NCI-H526 (cell line): Measurements from ENCODE around the gene EHD3.

Experiments
- DNase-seq, 2 experiments: peaks; one replicate each; lab custom pipeline; 2025; lab: John Stamatoyannopoulos, UW

EHD3 gene

DNA sequence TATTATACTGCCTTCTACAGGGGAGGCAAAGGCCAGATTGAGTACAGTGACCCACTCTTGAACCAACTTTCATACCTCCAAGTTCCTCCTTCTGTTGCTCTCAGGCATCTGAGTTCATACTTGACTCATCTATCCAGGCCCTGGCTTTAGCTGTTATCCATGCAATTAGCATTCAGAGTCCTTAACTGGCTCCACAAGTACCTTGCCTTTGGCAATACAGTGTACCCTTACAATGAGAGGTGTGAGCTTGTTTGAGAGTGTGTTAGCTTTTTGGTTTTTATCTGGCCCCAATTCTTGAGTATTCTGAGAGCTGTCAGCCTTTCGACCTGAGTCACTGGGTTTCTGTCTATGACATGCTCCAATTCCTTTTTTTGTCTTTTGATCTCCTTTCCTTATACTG, 60.2 kb downstream of the EHD3 start:
- no peak for DNase-seq

DNA sequence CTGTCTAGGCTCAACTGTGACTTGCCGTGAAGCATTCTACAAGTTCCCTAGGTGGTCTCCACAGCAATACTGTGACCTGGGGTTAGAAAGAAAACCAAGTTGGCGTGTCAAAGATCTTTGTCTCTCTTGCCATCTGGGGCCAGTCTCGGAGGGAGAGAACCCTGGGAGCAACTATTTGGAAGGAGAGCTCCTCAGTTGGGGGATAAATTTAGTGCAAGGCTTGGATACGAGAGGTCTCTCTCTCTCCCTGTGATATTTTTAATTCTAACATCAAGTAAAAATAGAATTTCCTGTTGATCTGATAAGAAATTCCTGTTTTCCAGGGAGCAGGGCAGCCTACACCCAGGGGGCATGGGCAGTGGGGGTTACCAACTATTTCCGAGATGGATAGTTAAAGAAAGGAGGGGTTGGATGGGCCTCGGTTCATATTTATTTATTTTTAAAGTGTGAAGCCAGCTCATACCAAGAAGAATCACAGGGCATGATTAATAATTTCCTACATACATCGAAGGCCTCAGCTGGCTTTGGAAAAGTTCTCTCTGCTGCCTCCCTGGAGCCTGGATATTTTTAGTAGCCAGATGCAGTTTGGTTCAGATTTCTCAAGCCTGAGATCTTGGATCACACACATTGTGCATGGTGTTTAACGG, 62.8 kb downstream of the EHD3 start:
- DNase-seq, result no peak

DNA sequence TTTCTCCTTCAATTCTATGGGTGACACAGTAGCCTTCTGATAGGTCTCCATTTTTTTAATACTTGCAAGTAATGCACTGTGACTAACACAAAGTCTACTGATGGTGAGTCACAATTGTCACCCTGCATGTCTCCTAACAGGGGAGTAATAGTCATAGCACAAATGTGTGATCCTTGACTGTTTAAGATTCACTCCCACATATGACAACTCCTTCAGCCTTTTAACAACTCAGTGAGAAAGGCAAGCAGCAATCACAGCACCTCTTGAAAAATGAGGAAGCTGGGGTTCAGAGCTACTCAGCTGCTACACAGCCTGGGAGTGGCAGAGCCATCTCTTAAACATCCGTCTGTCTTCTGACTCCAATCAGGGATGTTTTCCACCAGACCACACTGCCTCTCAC, 63.8 kb downstream of the EHD3 start:
- DNase-seq, result no peak

DNA sequence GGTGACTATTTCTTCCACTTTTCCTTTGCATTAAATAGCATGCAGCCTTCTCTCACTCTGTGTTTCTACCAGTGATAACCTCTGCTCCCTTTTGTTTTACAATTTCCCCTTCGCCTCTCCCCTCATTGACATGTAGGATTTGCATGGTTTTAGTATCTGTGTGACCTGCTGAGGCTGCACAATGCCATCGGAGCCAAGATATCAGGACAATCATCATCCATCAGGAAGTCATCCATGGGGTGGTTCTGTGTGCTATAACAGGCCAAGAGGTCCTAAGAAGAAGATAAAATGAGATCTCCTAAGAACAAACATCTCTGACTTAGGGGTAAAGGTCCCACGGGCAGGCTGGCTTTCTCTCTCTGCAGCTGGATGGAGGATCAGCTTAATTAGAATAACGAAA, 65.6 kb downstream of the EHD3 start:
- peak in 1 of 2 experiments; percentile 35 for DNase-seq

DNA sequence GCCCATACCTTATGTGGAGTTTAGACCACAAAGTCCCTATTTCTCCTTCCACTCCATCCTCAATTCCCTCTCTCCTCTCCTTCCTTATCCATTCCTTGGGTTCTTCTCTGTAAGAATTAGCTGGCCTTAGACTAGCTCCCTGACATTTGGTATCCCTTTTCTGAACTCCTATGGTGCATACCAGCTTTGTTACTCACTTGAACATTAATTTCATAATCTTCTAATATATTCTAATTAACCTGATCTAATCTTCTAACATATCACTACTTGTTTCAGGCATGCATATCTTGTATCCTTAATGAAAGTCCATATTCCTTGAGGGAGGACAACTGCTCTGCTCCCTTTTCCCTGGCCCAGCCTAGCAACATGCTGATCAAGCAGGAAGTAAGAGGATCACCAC, 66.4 kb downstream of the EHD3 start:
- DNase-seq, result no peak

DNA sequence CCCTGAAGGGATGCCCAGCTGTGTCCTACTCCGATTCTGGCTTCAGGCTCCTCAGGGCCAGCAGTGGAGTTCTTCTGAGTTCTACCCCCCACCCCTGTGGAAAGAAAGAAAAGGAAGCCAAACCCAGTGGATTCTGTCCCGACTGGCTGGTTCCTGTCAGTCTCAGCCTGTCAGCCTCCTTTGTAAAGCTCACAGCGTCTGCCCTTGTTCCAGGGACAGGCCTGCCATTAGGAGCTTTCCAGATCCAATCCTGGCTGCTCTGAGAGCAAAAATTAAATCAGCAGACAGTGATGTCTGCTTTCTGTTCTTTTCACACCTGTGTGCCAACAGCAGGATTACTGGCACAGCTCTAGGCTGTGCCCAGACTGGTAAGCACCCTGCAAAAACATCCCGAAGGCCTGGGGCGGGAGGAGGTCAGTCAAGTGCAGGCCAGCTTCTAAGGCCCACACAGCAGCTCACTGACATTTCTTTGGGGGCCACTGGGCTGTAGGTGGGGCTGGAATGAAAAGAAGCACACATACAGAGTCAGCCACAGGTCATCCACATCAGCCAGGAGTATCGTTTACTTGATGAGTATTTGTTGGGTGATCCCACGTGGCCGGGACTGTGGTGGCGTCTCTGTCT, 69.1 kb downstream of the EHD3 start:
- DNase-seq, result no peak

DNA sequence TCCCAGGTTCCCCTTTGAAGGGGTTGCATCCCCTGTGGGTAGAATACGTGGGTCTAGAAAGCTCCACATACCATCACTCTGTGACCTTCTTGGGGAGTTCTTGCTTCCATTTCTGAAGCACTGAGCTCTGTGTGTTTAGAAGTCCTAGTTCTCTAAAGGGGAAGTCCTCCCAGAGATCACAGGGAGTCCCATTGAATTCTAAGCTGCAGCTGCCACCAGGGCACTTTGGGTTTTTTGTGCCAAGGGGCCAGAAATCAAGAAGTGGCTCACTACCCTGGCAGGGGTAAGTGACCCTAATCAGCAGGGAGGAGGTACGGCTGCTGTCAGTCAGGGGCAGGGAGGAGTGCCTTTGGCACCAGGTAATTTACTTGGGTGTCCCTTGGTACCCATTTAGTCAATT, 70.9 kb downstream of the EHD3 start:
- no peak for DNase-seq

DNA sequence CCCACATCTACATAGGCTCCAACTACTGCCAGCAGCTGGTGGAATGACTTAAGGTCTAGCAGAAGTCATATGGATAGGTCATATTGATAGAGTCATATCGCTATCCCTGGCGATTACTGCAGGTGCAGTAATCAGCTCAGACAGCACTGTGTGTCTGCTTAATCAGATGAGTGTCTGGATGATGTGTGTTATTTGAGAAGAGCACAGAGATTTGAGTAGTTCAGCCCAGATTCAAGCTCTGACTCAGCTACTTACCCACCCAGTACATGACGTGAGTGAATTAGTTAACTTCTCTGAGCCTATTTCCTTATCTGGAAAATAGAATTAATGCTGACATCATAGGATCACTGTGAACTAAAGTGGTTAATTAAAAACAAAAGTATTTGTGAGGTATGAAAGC, 78.9 kb downstream of the EHD3 start:
- DNase-seq, result no peak

DNA sequence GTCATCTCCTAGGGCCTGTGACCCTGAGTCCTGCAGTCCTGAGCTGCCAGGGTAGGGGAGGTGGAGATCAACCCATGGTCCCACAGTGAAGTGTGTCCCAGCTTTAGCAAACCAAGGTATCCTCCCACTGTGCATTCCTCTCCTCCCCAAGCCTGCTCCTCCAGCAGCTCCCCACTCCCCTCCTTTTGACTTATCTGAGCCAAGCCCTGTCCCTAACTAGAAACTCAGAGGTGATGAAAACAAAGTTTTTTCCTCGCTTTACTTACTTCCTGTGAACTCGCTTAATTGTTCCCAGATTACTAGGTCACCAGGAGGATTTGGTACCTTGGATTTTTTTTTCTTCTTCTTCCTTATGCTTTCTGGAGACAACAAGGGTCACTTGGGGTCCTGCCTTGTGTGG, 80.8 kb downstream of the EHD3 start:
- no peak for DNase-seq

DNA sequence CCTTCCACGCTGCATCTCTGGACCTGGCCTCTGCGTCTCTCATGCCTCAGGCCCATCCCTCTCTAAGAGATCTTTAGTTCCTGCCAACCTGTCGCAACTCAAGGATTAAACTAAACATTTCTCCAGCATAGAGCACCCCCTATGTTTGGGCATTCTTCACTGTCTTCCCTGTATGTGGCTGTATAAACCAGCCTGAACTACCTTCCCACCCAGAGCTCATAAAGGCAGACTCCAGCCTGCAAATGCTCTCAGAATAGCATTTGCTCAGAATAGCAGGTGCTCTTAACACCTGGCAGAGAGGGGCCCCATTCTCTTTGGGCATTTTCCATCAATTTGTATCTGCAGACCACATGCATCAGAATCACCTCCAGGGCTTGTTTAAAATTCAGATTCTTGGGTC, 83.4 kb downstream of the EHD3 start:
- DNase-seq, result no peak

DNA sequence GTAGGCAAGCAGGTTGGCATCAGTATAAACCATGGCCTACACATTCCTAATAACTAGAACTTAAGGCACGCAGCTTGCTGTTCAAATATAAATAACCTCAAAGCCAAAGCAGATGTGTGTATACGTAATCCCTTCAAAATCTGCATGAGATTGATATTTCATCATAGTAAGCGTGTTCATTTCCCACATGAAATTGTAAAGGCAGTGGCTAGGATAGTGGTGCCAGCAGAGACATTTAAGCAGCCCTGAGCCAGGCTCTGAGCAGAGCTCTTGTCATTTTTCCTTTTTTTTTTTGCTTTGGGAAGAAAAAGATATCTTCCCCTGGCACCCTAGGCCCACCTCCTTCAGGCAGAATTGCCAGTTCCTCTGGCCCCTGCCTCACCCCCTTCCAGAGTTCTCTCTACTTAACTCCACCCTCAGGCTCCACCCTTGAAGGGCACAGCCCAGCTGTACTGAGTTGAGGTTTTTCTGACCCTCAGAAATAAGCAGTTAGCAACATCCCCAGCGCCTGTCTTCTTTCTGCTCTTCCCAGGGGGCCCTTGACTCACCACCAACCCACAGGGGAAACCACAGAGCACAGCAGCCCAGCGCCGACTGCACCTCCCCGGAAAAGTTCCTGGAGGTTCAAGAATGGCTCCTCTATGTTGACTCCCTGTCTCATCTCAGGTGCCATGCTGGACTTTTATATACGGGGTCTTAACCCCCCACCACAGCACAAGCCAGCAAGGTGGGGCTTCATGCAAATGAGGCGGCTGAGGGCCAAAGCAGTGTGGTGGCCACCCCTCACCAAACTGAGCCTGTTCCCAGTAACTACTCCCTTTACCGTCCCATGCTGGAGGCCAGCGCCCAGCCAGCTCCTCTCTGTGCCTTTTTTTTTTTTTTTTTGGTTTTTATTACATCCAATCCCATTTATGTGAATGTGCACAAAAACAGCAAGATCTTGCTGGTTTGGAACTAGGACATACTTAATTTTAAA, 84.7 kb downstream of the EHD3 start:
- DNase-seq, result no peak
